NCI-H1092 (cell line): ENCODE measurements around the gene GOSR1.
"Not testable (repeated sequence)": the region's sequence is repeated elsewhere in the genome, so short reads cannot be mapped to it uniquely, and the experiment has no call there.

Source experiments
- DNase-seq: peaks from one replicate; lab custom pipeline; 2025; lab: John Stamatoyannopoulos, UW

The GOSR1 gene

DNA sequence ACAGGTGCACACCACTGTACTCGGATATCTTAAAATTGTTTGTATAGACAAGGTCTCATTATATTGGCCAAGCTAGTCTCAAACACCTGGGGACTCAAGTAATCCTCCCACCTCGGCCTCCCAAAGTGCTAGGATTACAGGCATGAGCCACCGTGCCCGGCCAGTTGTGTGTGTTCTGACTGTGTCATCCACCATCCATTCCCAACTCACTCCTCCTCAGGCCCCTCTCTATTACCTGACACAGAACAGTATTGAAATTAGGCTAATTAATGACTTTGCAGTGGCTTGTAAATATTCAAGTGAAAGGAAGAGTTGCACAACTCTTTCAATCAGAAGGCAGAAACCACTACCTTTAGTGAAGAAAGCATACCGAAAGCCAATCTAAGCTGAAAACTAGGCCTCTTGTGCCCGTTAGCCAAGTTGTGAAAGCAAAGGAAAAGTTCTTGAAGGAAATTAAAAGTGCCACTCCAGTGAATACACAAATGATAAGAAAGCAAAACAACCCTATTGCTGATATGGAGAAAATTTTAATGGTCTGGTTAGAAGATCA lies 28.7 kb downstream of the GOSR1 start:
- no peak for DNase-seq

DNA sequence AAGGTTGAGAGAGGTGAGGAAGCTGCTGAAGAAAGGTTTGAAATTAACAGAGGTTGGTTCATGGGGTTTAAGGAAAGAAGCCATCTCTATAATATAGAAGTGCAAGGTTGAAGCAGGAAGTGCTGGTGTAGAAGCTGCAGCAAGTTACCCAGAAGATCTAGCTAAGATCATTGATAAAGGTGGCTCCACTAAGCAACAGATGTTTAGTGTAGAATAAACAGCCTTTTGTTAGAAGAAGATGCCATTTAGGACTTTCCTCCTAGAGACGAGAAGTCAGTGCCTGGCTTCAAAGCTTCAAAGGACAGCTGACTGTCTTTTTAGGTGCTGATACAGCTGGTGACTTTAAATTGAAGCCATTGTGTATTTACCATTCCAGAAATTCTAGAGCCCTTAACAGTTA lies 29.3 kb downstream of the GOSR1 start:
- no peak for DNase-seq

DNA sequence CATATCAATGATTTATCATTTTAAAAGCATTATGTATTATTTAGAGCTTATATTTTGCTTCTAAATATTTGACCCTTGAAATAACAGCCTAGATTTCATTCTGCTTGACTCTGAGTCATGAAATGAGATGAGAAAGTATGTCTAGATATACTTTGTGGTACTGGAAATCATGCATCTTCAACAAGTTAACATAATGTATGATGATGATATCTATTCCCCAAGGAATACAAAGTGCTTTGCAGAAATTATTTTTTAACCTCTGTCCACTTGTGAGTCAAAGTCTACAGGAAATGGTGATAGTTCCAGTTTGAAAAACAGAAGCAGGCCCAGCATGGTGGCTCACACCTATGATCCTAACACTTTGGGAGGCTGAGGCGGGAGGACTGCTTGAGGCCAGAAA lies 36.1 kb downstream of the GOSR1 start:
- no peak for DNase-seq

DNA sequence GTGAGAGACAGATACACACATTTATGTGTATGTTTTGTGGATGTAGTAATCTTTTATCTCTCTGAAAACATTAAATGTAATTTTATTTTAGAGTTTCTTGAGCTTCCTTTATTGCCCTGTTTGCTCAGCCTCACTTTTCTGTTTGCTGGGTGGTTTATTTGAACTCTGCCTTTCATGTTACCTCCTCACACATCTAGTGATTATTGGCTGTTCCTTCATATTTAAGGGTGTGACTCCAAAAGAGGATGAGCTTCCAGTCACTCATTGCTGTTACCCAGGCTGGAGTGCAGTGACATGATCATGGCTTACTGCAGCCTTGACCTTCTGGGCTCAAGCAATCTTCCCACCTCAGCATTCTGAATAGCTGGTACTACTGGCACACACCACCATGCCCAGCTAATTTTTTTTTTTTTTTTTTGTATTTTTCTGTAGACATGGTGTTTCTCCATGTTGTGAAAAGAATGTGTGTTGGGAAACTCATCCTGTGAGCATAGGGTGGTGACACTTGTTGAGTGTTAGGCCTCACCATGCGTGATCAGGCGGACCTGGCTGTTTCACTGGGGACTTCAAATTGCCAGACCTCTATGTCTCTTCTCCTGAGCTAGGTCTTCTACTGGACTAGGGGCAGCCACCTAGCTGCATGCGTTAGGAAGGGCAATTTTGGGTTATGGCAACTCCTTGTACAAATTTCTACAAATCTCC lies 37.8 kb downstream of the GOSR1 start:
- no peak for DNase-seq

DNA sequence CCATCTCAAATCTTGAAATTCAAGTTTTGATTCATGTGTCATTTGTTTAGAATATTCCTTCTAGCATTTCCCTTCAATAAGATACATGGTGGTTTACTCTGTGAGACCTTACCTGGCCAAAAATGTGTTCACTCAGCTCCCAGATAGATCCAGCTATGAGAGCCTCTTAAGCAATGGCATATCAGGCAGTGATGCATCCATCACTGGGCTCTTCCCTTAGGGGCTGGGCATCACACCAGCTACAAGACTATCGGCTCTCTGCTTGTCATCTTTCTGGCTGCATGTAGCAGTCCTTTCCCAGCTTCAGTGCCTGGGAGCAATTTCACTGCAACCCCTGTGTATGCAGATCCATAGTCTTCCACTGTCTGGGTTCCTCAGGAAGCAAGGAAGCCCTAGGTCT lies 40.6 kb downstream of the GOSR1 start:
- no peak for DNase-seq

DNA sequence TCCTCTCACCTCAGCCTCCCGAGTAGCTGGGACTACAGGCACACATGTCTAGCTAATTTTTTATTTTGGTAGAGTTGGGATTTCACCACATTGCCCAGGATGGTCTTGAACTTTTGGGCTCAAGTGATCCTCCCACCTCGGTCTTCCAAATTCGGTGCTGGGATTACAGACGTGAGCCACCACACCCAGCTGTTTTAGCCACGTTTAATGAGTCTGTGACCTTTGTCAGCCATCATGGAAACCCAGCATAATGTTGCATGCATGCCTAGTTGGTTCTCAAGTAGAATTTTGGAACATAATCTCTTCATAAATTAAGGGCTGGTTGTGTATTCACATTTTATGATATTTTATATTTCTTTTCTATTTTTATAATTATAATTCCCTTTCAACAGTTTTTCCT lies 42.0 kb downstream of the GOSR1 start:
- no peak for DNase-seq

DNA sequence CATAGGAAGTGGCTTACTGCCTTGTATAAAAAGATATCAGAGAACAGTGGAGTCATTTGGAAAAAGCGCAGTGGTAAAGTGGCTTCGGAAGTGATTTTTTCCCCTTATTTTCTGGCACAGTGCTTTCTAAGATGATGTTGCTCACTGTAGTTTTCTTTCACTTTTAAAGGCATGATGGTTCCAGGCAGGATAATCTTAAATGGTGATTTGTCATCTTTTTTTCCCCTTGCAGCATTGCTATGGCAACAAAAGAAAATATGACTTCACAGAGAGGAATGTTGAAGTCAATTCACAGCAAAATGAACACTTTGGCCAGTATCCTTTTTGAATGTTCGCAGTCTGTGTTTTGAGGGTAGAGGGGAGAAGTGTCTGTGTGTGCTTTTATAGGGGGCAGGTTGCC lies 42.5 kb downstream of the GOSR1 start:
- no peak for DNase-seq

DNA sequence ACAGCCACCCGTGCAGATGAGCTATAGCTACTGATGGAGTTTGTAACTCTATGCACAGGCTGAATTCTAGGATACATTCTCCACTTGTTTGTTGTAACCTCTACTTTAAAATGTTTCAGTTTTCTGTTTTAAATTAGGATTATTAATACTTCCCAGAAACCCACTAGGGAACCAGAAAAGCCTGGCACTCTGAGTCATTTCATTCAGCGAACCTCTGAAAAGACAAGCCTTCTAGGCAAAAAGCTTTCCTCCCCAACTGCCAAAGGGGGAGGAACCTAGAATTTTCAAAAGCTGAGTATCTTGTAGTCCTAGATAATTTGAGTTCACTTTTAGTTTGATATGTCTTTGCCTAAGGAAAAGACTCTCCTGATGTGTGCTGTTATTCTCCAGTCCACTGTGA lies 43.2 kb downstream of the GOSR1 start:
- no peak for DNase-seq

DNA sequence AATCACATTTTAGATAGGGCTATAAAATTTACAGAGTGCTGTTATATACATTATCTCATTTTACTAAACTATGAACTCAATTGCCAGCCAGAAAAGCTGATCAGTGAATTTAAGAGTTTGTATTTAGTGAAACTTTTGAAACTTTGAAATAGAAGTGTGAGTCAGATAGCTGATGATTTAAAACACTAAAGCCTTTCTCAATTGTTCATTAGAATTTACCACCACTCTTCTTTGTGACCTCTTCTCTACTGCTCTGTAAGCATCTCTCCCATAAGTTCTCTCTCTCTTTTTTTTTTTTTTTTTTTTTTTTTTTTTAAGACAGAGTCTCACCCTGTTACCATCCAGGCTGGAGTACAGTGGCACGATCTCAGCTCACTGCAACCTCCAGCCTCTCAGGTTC lies 43.7 kb downstream of the GOSR1 start:
- no peak for DNase-seq

DNA sequence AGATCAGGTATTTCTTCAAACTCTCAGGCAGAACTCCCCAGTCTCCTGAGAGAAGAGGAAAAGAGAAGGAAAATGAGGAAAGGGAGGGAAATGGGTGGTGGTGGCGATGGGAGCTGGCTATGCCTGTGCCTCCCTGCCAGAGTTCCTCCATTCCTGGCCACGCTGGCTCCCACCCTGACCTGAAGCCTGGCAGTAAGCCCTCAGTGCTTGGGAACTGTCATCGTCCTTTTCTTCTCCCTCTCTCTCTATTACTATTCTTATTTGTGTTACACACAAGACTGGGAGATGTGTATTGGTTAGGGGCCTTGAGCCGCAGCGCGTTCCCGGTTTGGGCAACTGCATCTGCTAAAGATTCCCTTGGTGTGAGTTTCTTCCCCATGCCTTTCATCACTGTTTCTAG lies 44.6 kb downstream of the GOSR1 start:
- no peak for DNase-seq

DNA sequence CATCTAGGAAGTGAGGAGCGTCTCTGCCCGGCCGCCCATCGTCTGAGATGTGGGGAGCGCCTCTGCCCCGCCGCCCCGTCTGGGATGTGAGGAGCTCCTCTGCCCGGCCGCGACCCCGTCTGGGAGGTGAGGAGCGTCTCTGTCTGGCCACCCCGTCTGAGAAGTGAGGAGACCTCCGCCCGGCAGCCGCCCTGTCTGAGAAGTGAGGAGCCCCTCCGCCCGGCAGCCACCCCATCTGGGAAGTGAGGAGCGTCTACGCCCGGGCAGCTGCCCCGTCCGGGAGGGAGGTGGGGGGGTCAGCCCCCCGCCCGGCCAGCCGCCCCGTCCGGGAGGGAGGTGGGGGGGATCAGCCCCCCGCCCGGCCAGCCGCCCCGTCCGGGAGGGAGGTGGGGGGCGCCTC lies 46.0 kb downstream of the GOSR1 start:
- not testable (repeated sequence) for DNase-seq

DNA sequence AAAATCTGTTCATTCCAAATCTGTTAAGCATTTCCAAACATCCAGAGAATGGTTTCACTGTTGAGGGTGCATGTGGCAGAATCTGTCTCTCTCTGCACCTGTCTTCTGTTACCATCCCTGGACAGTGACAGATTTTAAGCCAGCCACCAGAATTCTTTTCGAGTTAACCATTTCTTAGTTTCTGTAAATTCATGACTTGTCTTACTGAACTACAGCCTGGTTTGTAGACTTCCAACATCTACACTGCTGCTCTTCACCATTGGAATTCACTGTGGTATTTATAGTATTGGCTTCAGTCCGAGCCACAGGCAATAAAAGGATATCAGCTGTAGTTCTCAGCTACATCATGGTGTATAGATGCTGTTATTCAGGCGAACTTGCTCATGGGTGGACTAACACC lies 47.6 kb downstream of the GOSR1 start:
- no peak for DNase-seq

DNA sequence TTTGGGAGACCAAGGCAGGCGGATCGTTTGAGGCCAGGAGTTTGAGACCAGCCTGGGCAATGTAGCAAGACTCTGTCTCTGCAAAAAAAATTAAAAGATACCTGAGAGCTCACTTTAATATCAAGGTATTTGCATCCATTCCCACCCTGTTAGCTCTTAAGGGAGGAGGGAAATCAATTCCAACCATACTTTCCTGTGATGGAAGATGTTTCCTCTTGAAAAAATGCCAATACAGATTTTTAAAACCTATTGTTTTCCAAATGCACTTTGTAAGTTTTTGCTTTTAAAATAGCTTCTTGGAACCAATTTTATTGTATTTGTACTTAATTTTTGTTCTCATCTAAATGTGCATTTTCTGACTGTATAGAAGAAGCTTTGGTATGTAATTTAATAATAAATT lies 49.2 kb downstream of the GOSR1 start:
- DNase-seq = no peak

DNA sequence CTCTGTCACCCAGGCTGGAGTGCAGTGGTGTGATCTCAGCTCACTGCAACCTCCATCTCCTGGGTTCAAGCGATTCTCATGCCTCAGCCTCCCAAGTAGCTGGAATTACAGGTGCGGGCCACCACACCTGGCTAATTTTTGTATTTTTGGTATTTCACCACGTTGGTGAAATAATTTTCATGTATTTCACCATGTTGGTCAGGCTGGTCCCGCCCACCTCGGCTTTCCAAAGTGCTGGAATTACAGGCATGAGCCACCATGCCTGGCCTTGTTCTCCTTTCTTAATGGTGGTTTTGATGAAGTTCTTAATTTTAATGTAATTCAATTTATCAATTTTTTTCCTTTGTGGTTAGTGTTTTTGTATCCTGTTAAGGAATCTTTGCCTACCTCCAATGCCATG lies 51.5 kb downstream of the GOSR1 start:
- not testable (repeated sequence) for DNase-seq

DNA sequence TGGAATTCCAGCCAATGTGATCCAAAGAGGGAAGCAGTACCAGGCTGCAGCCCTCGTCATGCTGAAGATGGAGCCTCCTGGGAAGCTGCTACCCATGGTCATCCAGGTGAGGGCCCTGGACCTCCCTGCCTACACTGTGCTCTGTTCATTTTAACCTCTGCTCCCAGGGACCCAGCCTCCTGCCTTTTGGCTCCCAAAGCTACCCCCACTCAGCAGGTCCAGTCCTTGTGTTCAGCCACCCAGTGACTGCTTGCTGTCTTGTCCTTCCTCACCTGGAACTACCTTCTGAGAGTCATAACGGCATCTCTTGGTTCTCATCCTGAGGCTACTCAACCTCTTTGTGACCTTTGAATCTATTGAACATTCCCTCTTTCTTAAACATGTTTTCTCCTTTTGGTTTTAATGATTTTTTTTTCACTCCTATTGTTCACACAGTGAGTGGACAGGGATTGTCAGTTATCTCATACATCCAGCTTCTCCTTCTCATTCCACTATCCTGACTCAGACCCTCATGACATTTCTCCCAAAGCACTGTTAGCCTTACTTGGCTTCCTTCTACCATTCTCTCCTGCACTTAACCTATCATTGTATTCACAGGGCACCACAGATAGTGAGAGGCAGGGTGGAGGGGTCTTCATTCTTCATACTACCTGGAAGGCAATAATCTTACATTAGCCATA lies 53.3 kb downstream of the GOSR1 start:
- no peak for DNase-seq

DNA sequence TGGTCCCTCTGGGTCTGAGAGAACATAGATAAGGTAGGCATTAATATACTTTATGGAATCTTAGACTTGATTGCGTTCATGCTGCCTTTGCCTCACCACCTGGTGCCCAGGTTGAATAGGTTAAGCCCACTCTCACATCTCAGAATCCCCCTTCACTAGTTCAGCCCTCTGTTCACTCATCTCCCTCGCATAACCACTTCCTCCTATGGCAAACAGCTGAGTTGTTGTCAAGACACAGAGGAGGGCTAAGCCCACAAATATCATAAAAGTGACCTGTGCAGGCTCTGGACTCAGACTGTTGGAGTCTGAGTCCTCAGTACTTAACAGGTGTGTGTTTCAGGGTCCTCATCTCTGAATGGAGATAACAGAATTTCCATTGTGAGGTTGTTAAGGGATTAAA lies 55.7 kb downstream of the GOSR1 start:
- no peak for DNase-seq

DNA sequence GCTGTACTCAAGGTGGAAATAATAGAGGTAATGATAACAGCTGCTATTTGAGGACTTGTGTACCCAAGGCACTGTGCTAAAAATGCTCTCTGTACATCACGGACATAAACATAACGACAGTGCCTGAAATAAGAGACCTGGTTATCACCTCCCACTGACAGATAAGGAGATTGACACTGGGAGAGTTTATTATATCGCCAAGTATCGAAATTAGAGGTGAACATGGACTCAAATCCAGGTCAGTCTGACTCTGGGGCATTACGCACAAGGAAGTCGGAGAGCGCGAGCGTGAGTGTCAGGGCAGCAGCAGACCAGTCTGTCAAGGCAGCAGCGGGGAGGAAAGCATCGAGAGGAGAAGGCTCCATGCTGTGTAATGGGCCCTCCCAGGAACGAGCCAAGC lies 57.1 kb downstream of the GOSR1 start:
- no peak for DNase-seq

DNA sequence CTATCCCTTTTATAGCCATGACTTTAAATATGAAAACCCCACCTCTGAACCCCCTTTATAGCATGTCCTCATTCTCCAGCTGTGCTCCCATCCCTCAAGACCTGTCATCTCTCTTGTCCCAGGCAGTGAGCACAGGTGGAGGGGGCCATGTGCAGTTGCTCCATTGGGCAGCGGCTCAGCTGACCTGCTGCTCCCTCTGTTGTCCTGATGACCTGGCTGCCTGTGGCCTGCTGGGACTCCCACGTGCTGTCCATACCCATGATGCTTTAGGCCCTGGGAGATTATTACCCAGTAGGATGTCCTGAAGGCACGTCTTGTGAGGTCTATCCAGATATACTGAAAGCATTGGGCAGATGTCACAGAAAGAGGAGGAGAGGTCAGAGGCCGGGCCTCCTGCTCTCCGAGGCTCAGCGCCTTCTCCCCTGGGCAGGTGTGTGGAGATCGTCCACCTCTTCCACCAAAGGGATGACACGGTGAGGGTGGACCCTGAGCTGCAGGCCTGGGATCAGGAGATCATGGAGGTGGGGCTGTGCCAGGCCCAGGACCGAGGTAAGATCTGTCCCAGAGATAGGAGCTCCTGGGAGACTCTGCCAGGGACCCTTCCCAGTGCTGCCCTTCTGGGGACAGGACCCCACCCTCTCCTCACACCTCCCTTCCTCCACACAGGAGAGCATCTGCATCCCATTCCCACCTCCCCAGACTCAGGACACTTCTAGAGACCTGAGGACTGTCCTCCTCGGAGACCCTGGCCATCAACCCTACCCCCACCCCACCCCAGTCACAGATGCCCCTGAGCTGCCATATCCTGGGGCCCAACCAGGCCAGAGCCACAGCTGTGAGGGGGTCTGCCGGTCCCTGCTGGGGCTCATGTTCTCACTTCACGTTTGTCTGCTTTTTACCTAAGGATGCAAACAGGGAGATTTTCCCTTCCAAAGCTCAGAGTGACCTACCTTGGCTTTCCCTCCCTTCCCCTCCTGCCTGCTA lies 58.0 kb downstream of the GOSR1 start:
- DNase-seq = no peak

DNA sequence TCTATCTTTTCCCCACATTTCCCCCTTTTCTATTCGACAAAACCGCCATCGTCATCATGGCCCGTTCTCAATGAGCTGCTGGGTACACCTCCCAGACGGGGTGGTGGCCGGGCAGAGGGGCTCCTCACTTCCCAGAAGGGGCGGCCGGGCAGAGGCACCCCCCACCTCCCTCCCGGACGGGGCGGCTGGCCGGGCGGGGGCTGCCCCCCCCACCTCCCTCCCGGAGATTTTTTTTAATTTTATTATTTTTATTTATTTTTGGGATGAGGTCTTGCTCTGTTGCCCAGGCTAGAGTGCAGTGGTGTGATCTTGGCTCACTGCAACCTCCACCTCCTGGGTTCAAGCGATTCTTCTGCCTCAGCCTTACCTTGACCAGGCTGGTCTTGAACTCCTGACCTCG lies 59.6 kb downstream of the GOSR1 start:
- not testable (repeated sequence) for DNase-seq

DNA sequence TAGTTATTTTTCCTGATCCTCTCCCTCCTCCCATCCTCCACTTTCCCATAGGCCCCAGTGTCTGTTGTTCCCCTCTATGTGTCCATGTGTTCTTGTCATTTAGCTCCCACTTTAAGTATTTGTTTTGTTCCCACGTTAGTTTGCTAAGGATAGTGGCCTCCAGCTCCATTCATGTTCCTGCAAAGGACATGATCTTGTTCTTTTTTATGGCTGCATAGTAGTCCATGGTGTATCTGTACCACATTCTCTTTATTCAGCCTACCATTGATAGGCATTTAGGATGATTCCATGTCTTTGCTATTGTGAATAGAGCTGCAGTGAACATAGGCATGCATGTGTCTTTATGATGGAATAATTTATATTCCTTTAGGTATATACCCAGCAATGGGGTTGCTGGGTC lies 60.5 kb downstream of the GOSR1 start:
- not testable (repeated sequence) for DNase-seq

DNA sequence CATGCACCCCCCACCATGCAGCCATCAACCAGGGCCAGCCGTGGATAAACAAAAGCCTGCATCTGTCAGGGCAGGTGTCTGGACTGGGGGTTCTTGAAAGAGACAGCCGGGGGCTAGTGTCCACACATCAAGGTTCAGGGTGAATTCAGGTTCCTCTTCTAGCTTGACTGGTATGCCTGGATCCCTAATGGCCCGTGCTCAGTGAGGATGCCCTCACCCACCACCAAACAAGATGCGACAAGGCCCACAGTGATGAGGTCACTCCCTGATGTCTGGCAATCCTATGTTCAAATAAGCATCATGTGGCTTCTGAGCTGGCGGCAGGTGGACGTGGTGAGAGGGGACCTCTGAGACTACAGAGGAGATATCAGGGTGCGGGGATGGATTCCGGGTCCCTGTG lies 64.6 kb downstream of the GOSR1 start:
- no peak for DNase-seq

DNA sequence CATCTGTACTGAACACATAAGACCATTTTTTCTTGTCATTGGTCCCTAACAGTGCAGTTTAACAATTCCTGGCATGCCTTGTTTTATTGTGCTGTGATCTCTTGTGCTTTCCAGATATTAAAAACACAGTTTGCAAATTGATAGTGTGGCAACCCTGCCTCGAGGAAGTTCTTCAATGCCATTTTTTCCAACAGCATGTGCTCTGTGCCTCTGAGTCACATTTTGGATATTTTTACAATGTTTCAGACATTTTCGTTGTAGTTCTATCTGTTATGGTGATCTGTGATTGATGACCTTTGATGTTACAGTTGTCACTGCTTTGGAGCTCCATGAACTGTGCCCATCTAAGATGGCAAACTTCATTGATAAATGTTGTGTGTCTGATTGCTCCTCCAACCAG lies 66.2 kb downstream of the GOSR1 start:
- DNase-seq = no peak

DNA sequence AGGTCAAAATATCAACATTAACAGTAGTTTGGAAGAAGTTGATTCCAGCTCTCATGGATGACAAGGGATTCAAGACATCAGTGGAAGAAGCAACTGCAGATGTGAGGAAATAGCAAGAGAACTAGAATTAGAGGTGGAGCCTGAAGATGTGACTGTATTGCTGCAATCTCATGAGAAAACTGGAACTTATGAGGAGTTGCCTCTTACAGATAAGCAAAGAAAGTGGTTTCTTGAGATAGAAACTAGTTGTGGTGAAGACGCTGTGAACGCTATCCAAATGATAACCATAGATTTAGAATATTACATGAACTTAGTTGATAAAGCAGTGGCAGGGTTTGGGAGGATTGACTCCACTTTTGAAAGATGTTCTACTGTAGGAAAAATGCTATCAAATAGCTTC lies 67.8 kb downstream of the GOSR1 start:
- DNase-seq = no peak
